Endothelial cell of umbilical vein (primary cell): ENCODE results near the gene TSHZ3.

Experiments
- EZH2 ChIP-seq: IDR thresholded peaks from 2 replicates; pipeline ENCODE4 v1.6.1; 2012; ENCODE audit warnings: borderline replicate concordance, low read depth, mild to moderate bottlenecking, moderate library complexity, low read length, inconsistent platforms; ENCODE audit not compliant: severe bottlenecking
- POLR2A ChIP-seq: IDR thresholded peaks from 2 replicates; pipeline ENCODE4 v1.6.1; 2012; ENCODE audit warnings: low read depth, mild to moderate bottlenecking, control low read depth, low read length
- TF ChIP-seq, protein P1 (sequence below), 2 donors: IDR thresholded peaks; 1 replicate in 1 of 2; 2 replicates in 1 of 2; pipeline ENCODE4 v1.5.1; 2011; ENCODE audit warnings: low read length in 2 of 2, mild to moderate bottlenecking in 2 of 2, moderate library complexity in 2 of 2, control low read depth in 1 of 2, inconsistent platforms in 1 of 2, low read depth in 1 of 2; ENCODE audit not compliant: insufficient read depth in 1 of 2; ENCODE audit errors: extremely low read depth in 1 of 2

DNA sequence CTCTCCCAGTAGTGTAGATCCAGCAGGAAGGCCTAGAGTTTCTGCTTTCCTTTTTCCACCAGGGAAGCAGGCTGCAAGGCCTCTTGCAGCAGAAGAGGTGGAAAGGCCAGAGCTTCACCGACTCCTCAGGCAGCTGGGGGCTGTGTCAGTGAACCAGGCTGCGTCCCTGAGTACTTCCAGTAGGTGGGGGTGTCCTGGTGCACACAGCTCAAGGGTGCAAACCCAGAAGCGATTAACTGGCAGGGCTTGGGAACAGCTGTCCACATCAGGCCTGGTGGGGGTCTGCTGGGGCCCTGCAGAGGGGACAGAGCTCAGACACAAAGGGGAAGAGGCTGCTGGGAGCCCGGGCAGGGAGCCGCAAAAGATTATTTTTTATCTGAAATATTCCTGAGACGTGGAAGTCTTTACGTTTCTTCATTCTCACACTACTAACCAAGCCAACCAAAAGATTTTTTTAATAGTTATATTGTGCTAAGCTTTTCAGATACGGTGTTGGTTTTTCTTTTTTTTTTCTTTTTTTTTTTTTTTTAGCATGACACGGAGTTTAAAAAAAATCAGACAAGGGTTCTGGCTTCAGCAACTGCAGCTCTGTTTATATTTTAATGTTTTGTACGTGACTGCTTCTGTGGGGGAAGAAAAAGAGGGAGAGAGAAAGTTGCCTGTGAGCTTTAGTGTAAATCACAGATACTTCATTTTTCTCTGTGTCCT is 11.0 kb downstream of the TSHZ3 start:
- TF ChIP-seq POLR2A (no peak), EZH2 (no peak)
- TF ChIP-seq, protein P1, sequence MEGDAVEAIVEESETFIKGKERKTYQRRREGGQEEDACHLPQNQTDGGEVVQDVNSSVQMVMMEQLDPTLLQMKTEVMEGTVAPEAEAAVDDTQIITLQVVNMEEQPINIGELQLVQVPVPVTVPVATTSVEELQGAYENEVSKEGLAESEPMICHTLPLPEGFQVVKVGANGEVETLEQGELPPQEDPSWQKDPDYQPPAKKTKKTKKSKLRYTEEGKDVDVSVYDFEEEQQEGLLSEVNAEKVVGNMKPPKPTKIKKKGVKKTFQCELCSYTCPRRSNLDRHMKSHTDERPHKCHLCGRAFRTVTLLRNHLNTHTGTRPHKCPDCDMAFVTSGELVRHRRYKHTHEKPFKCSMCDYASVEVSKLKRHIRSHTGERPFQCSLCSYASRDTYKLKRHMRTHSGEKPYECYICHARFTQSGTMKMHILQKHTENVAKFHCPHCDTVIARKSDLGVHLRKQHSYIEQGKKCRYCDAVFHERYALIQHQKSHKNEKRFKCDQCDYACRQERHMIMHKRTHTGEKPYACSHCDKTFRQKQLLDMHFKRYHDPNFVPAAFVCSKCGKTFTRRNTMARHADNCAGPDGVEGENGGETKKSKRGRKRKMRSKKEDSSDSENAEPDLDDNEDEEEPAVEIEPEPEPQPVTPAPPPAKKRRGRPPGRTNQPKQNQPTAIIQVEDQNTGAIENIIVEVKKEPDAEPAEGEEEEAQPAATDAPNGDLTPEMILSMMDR (IDR thresholded peaks at IDR 0.05; ENCODE audit: extremely low read depth in 1 of 2, insufficient read depth in 1 of 2, low read depth in 1 of 2, low read length in 2 of 2): peak; percentile 37 to 60
